Measurements from ENCODE around the gene MARCHF9.
A peak's percentile ranks its signal among the peaks of the same experiment; 100 is the strongest.
"Not testable (repeated sequence)": the region's sequence is repeated elsewhere in the genome, so short reads cannot be mapped to it uniquely, and the experiment has no call there.

MARCHF9 gene, protein sequence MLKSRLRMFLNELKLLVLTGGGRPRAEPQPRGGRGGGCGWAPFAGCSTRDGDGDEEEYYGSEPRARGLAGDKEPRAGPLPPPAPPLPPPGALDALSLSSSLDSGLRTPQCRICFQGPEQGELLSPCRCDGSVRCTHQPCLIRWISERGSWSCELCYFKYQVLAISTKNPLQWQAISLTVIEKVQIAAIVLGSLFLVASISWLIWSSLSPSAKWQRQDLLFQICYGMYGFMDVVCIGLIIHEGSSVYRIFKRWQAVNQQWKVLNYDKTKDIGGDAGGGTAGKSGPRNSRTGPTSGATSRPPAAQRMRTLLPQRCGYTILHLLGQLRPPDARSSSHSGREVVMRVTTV

DNA sequence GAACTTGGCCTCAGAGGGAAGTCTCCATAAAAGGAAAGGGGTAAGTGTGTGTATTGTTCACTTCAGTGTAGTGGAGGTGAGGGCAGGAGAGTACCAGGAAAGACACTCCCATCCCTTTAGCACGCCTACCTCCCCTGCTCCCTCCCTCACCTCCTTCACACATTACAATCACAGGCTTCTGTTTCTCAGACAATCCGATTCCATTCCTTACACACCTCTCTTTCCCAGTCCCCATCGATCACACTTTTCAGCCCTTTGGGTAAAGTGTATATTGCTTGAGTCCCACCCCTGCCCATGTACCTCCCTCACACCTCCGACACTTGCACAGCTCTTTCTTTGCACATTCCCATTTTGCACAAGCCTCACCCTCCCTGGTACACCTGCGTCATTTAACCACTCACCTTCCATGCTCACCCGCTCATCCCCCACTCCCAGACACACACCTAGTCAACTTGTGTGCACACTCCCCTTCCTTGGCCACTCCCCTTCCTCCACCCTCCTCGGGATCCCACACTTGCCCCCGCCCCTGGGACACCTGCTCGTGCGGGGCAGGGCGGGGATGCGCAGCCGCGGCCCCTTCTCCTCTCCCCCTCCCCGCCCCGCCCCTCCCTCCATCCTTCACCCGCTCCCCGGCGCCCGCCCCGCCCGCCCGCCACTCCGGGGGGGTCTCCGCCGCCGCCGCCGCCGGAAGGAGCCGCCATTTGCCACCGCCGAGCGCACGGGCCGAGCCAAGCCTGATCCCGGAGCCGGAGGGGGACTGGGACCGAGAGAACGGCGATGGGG is at the start of gene MARCHF9:
Gene MARCHF9, plus strand, starts transcription at position 693 of the 783 bp plus-strand sequence. CDS start 426 bp downstream, outside the sequence.
- peak; percentile 82 for DNase-seq (ENCODE audit: low read depth)

DNA sequence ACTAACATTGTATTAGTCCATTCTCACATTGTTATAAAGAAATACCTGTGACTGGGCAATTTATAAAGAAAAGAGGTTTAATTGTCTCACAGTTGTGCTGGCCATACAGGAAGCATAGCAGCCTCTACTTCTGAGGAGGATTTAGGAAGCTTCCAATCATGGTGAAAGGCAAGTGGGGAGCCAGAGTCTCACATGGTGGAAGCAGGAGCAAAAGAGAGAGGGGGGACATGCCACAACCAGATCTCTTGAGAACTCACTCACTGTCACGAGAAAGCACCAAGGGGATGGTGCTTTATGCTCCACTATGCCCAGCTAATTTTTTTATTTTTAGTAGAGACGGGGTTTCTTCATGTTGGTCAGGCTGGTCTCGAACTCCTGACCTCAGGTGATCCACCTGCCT is 47.7 kb upstream of the MARCHF9 start:
- DNase-seq (ENCODE audit: low read depth), result no peak

- no peak for DNase-seq (ENCODE audit: low read depth)
Measured at GRCh38 chr12:57708296-57708695, 46.6 kb upstream of the MARCHF9 start.

- DNase-seq (ENCODE audit: low read depth), result no peak
Measured at GRCh38 chr12:57712701-57713100, 42.2 kb upstream of the MARCHF9 start.

DNA sequence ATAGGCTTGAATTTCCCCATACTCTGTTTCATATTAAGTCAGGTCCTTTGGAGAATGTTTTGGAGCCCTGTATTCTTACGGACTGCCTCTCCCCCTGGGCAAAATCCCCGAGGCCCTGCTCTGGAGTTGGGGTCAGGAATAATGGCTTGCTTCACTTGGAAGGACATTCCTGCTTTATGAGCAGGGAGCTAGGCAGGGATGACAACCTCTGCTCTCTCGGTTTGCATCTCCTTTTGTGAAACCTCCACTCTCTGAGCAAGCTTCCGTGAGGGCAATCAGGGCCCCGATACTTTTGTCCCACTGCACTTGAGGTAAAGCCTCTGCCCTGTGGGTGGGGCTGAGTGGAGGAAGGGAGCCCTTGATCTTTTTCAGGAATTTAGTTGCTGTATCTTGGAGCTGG is 41.7 kb upstream of the MARCHF9 start:
- DNase-seq (ENCODE audit: low read depth), result no peak

GRCh38 chr12:57715036-57715748 is 39.7 kb upstream of the MARCHF9 start:
- DNase-seq (ENCODE audit: low read depth), result not testable (repeated sequence)

- no peak for DNase-seq (ENCODE audit: low read depth)
Measured at GRCh38 chr12:57715786-57716185, 39.1 kb upstream of the MARCHF9 start.

GRCh38 chr12:57716305-57716704 is 38.6 kb upstream of the MARCHF9 start:
- DNase-seq (ENCODE audit: low read depth), result no peak

DNA sequence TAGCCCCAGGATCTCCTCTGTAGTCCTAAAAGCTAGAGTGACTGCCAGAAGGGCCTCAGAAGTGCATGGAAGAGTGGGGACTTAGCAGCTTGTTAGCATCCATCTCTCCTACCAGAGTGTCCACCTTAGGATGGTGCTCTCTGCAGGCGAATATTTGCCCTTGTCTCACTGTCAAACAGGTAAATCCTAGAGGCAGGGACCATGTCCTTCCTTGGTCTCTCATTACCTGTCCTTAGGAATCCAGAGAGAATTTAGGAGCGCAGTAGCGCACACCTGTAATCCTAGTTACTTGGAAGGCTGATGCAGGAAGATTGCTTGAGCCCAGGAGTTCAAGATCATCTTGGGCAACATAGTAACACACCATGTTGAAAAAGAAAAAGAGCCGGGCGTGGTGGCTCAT is 37.8 kb upstream of the MARCHF9 start:
- no peak for DNase-seq (ENCODE audit: low read depth)

- no peak for DNase-seq (ENCODE audit: low read depth)
Measured at GRCh38 chr12:57717846-57718640, 36.9 kb upstream of the MARCHF9 start.

- no peak for DNase-seq (ENCODE audit: low read depth)
Measured at GRCh38 chr12:57718641-57719528, 36.0 kb upstream of the MARCHF9 start.

GRCh38 chr12:57719777-57720605 is 34.9 kb upstream of the MARCHF9 start:
- DNase-seq (ENCODE audit: low read depth), result no peak

GRCh38 chr12:57720606-57721595 is 34.0 kb upstream of the MARCHF9 start:
- no peak for DNase-seq (ENCODE audit: low read depth)

- not testable (repeated sequence) for DNase-seq (ENCODE audit: low read depth)
Measured at GRCh38 chr12:57721846-57722608, 32.9 kb upstream of the MARCHF9 start.

- no peak for DNase-seq (ENCODE audit: low read depth)
Measured at GRCh38 chr12:57722716-57723629, 31.9 kb upstream of the MARCHF9 start.

GRCh38 chr12:57723630-57723962 is 31.3 kb upstream of the MARCHF9 start:
- no peak for DNase-seq (ENCODE audit: low read depth)

Data from activated T-cell treated with anti-CD3 and anti-CD28 coated beads for 48 hours (primary cell).